GM12875 (cell line): ENCODE results near the gene COX18.

ENCODE experiments used
- H3K4me3 ChIP-seq: one replicate; pipeline ENCODE4 v1.5.1; 2011; ENCODE audit warnings: low read depth, low read length, control low read depth
- TF ChIP-seq, protein P1 (sequence below): IDR thresholded peaks from 2 replicates; pipeline ENCODE4 v1.5.1; 2011; ENCODE audit warnings: low read depth, mild to moderate bottlenecking, control low read depth, inconsistent platforms, low read length, moderate library complexity, borderline replicate concordance; ENCODE audit not compliant: insufficient read depth

Gene COX18, protein sequence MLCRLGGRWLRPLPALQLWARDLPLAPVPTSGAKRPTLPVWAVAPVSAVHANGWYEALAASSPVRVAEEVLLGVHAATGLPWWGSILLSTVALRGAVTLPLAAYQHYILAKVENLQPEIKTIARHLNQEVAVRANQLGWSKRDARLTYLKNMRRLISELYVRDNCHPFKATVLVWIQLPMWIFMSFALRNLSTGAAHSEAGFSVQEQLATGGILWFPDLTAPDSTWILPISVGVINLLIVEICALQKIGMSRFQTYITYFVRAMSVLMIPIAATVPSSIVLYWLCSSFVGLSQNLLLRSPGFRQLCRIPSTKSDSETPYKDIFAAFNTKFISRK

DNA sequence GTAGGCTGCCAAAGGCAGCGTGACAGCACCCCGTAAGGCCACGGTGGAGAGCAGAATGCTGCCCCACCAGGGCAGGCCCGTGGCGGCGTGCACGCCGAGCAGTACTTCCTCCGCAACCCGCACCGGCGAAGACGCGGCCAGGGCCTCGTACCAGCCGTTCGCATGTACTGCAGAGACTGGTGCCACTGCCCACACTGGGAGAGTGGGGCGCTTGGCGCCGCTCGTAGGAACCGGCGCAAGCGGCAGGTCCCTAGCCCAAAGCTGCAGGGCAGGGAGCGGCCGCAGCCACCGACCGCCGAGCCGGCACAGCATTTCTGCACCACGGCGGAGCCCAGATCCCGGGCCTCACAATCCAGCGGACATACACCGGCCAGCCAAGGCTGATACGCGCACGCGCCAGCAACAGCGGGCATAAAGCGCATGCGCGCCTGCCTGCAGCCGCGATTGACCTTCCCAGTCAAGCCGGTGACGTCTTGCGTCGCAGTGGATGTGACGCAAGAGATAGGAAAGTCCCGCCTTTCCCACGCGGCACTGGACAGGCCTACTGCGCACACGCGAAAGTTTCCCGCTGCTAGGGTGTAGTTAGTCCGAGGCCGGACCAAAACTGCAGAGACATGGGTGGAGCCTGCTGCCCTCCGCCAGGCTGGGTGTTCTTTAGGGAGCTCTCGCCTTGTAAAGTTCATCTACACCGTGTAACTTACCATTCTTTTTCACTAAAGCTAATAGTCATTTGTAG lies at the start of gene COX18:
Gene COX18, minus strand, starts transcription at position 379 of the 736 bp plus-strand sequence. Its CDS starts 67 bp downstream, at position 312.
- H3K4me3 ChIP-seq = peak within 1 kb of the TSS; percentile 67
- TF ChIP-seq, protein P1, sequence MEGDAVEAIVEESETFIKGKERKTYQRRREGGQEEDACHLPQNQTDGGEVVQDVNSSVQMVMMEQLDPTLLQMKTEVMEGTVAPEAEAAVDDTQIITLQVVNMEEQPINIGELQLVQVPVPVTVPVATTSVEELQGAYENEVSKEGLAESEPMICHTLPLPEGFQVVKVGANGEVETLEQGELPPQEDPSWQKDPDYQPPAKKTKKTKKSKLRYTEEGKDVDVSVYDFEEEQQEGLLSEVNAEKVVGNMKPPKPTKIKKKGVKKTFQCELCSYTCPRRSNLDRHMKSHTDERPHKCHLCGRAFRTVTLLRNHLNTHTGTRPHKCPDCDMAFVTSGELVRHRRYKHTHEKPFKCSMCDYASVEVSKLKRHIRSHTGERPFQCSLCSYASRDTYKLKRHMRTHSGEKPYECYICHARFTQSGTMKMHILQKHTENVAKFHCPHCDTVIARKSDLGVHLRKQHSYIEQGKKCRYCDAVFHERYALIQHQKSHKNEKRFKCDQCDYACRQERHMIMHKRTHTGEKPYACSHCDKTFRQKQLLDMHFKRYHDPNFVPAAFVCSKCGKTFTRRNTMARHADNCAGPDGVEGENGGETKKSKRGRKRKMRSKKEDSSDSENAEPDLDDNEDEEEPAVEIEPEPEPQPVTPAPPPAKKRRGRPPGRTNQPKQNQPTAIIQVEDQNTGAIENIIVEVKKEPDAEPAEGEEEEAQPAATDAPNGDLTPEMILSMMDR = 0 out of 2 replicates have a peak, but pooled peaks have one; percentile 15

DNA sequence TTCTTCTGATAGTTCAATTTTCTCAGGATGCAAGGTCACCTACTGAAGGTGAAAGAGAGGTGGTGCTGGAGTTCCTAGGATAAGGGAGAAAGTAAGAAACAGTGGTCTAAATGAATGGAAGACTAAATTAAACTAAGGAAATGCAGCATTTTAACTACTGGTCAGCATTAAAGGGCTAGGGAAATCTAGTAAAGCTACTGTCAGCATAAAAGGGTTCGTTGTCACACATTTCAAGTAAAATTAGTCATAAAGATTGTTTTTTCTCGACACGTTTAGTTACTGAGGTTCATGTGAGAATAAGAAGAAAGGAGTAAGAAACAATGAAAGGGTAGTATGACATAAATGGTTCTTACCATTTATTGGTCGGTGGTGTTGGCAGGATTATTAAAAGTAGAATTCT lies 40.0 kb upstream of the COX18 start:
- TF ChIP-seq, protein P1 = no peak

DNA sequence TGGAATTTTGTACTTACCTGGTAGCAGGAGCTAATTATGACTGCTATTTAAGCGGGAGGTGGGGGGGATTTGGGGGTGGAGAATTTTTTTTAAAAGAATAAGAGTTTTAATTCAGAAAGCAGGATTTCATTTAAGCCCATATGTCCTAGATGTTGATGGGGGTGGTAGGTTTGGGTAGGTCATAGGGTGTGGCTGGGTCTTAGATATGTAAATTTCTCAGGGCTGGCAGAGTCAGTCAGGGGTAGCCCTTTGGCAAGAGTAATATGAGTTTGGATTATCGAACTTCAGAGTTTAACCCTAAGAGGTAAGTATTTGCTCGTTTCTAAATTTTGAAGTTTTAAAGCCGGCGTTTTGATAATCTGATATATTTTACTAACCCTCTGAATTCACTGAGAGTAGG lies 35.2 kb upstream of the COX18 start:
- TF ChIP-seq, protein P1 = no peak
- no peak overlapping the region for H3K4me3 ChIP-seq

More for the DNA sequence above, 40.0 kb upstream of the COX18 start:
- no peak overlapping the region for H3K4me3 ChIP-seq

DNA sequence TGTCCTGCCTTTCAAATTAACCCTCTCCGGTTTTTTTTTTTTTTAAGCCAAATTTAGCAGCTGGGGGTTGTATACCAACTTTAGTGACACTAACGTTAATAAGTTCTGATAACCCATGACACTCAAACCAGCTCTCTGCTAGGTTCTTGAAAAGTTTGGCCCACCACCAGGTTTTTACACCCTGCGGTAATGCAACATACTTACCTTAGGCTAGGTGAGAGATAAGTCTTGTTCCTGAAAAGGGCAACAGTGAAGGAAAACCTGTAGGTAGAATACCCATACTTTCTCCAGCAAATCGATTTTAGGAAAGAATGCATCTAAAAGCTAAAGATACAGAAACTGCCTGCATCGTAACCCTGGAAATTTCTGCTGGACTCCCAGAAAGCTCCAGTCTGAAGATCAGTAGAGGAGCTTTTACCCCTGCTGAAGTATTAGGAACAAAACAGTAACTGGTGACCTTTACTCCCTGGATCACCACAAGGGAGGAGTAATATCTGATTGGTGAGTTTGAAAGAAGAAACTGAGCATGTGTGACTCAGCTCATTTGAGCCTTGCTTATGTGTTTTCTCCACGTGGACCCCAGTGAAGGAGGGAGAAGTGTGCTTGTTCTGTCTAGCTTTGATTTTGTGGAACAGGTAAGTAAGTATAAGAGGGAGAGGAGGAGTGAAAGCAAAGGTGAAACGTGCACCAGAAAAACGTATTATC lies 34.4 kb upstream of the COX18 start:
- TF ChIP-seq, protein P1 = no peak
- H3K4me3 ChIP-seq = no peak overlapping the region

DNA sequence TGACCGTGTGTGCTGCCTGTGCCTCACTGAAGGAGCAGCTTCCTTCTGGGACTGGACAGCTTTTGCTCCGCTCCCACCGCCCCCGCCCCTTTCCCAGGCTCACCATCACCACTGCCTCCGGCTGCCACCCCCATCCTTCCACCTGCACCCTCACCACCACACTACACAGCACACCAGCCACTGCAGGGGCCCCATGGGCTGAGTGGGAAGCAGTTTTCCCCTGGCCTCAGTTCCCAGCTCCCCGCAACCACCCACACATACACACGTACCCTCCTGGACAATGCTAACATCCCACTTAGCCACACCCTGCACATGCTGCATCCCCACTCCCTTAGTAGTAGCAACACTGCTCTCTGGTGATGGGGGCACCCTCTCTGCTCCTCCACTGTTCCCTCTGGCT lies 29.6 kb upstream of the COX18 start:
- TF ChIP-seq, protein P1 = no peak
- no peak overlapping the region for H3K4me3 ChIP-seq

DNA sequence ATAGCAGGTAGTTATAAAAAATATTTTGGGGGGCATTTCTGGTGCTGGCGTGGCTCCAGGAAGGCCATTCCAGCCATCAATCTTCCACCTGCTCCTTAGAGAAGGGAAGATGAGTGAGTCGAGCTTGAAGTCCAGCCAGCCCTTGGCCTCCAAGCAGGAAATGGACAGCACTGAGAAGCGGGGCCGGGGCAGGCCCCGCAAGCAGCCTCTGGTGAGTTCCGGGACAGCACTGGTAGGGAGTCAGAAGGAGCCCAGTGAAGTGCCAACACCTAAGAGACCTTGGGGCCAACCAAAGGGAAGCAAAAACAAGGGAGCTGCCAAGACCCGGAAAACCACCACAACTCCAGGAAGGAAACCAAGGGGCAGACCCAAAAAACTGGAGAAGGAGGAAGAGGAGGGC lies 29.2 kb upstream of the COX18 start:
- no peak overlapping the region for H3K4me3 ChIP-seq
- TF ChIP-seq, protein P1 = no peak

DNA sequence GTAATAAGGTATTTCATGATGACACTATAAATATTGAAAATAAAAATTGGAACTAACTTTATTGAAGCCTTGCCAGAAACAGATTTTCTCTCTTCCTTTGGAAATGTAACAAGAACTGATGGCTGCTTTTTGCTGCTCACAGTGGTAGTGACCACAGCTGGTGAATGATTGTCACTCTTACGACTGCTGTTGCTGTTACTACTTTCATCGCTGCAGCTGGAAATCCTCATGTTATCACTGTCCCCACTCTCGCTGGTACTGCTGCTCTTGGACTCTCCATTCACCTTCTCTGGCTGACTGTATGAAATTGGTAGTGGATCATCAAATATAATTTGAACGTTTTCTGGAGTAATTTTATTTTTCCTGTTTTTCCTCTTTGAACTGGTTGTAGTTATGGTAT lies 28.5 kb upstream of the COX18 start:
- H3K4me3 ChIP-seq = no peak overlapping the region
- TF ChIP-seq, protein P1 = no peak
